Measurements from ENCODE around the gene FAM53C. TPM values are rescaled to one million over a fixed set of nuclear protein-coding genes. Genes with fewer than 3 reads are reported as not detected.

FAM53C gene
- total RNA-seq, 1 experiment from 2014 or later = 36.4 TPM

DNA sequence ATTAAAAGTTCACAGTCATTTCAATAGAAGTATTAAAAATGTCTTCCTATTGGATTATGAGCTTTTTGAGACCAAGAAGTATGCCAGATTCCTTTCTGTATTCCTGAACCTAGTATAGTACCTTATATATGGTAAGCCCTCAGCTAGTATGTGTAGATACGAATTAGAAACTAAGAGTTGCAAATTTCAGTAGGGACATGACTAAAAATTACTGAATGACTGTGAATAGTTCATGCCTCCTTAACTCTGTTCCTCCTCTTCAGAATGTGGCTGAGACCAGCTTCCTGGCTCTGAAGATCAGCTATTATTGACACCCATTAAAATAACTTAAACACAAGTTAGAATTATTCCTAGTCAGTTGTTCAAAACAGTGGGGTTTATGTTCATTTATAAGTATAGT, 34.2 kb downstream of the FAM53C start:
- RAD21 ChIA-PET (ENCODE audit: low non-redundant PET in 1 of 2, low total read pairs in 2 of 2, uncharacterized antibody in 2 of 2, unreplicated experiment in 2 of 2) = no interaction called here
- no TSS peak for BruUV-seq (replicated peaks)

DNA sequence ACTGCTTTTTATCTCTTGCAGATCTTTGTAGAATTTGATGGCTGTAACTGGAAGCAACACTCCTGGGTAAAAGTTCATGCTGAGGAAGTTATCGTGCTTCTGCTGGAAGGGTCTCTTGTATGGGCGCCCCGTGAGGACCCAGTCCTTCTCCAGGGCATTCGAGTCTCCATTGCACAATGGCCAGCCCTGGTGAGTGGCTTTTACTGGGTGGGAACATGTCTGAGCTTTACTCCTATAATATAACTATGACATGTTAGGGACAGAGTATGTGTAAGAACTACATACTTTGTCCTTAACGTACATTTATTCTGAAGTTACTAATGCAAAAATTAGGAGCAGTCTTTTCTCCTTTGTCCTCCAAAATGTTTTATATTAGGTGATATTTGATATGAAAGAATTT, 34.6 kb downstream of the FAM53C start:
- ATAC-seq (no peak), DNase-seq (ENCODE audit: low read depth, low spot score) (no peak)
- Histone ChIP-seq H3K27ac (ENCODE audit: low read depth, low read length) (no peak overlapping the region), H4K20me1 (ENCODE audit: insufficient read depth) (no peaks in the 10 kb centered on the region; the same call in 1 of the 2 replicates), H3K4me3 (replicated peaks in 1 of 2; ENCODE audit: low read depth in 1 of 2, low read length in 2 of 2) (no peak overlapping the region), H3K4me2 (ENCODE audit: low read length) (no peak overlapping the region), H3K9ac (ENCODE audit: low read length) (no peak overlapping the region), H3K9me3 (ENCODE audit: control insufficient read depth in 1 of 2, insufficient read depth in 1 of 2, low read depth in 1 of 2, low read length in 2 of 2) (no peaks in the 10 kb centered on the region), H2AFZ (ENCODE audit: low read depth, low read length, poor library complexity, severe bottlenecking) (no peak overlapping the region), H3K36me3 (ENCODE audit: control insufficient read depth in 1 of 2, insufficient read depth in 2 of 2, low read length in 2 of 2) (peaks cover 12 to 13% of the 10 kb centered on the region in 2 experiments), H3K9me2 (ENCODE audit: insufficient read depth) (no peaks in the 10 kb centered on the region), H3K4me1 (ENCODE audit: control insufficient read depth in 1 of 2, insufficient read depth in 2 of 2, low read length in 2 of 2) (no peaks in the 10 kb centered on the region), H3K27me3 (ENCODE audit: insufficient read depth, low read length) (no peaks in the 10 kb centered on the region), H3K79me2 (ENCODE audit: insufficient read depth, low read length) (peaks cover 62% of the 10 kb centered on the region)
- CTCF ChIA-PET = no interaction called here
- TF ChIP-seq SRF (IDR thresholded peaks at IDR 0.05; ENCODE audit: low read depth) (no peak), YY1 (IDR thresholded peaks at IDR 0.05; ENCODE audit: extremely low read depth, insufficient replicate concordance, low read depth, low read length) (no peak), FOSL1 (IDR thresholded peaks at IDR 0.05; ENCODE audit: low read depth) (no peak), EZH2 (IDR thresholded peaks at IDR 0.05) (no peak), ELF1 (IDR thresholded peaks at IDR 0.05; ENCODE audit: borderline replicate concordance, low read depth) (no peak), POLR2AphosphoS5 (IDR thresholded peaks at IDR 0.05; ENCODE audit: low read depth, low read length) (no peak), EZH2phosphoT487 (IDR thresholded peaks at IDR 0.05; ENCODE audit: borderline replicate concordance) (no peak), RAD21 (IDR thresholded peaks at IDR 0.05; ENCODE audit: low read depth) (no peak), EGR1 (IDR thresholded peaks at IDR 0.05; ENCODE audit: low read depth) (no peak)
- TF ChIP-seq, protein P1, sequence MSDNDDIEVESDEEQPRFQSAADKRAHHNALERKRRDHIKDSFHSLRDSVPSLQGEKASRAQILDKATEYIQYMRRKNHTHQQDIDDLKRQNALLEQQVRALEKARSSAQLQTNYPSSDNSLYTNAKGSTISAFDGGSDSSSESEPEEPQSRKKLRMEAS (IDR thresholded peaks at IDR 0.05) = no peak
- TF ChIP-seq, protein P2, sequence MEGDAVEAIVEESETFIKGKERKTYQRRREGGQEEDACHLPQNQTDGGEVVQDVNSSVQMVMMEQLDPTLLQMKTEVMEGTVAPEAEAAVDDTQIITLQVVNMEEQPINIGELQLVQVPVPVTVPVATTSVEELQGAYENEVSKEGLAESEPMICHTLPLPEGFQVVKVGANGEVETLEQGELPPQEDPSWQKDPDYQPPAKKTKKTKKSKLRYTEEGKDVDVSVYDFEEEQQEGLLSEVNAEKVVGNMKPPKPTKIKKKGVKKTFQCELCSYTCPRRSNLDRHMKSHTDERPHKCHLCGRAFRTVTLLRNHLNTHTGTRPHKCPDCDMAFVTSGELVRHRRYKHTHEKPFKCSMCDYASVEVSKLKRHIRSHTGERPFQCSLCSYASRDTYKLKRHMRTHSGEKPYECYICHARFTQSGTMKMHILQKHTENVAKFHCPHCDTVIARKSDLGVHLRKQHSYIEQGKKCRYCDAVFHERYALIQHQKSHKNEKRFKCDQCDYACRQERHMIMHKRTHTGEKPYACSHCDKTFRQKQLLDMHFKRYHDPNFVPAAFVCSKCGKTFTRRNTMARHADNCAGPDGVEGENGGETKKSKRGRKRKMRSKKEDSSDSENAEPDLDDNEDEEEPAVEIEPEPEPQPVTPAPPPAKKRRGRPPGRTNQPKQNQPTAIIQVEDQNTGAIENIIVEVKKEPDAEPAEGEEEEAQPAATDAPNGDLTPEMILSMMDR (IDR thresholded peaks at IDR 0.05 in 2 of 3, conservative IDR thresholded peaks at IDR 0.05 in 1 of 3; ENCODE audit: borderline replicate concordance in 1 of 3, insufficient read depth in 1 of 3, low read depth in 2 of 3, low read length in 2 of 3) = no peak
- RAD21 ChIA-PET (ENCODE audit: low non-redundant PET in 1 of 2, low total read pairs in 2 of 2, uncharacterized antibody in 2 of 2, unreplicated experiment in 2 of 2) = no interaction called here
- BruUV-seq (replicated peaks) = no TSS peak
- POLR2A ChIA-PET = no interaction called here
- intact Hi-C loops (cut with micrococcal nuclease) = no loop called here

More for the DNA sequence above, 34.2 kb downstream of the FAM53C start:
- DNase-seq (ENCODE audit: low read depth, low spot score) (no peak), ATAC-seq (no peak)
- intact Hi-C loops (cut with micrococcal nuclease) = no loop called here
- no peaks in the 10 kb centered on the region for H3K4me1 ChIP-seq (ENCODE audit: control insufficient read depth in 1 of 2, insufficient read depth in 2 of 2, low read length in 2 of 2)
- H3K79me2 ChIP-seq (ENCODE audit: insufficient read depth, low read length) = peaks cover 66% of the 10 kb centered on the region
- H3K27ac ChIP-seq (ENCODE audit: low read depth, low read length) = no peak overlapping the region
- H3K4me3 ChIP-seq (replicated peaks in 1 of 2; ENCODE audit: low read depth in 1 of 2, low read length in 2 of 2) = no peak overlapping the region
- H3K9me2 ChIP-seq (ENCODE audit: insufficient read depth) = no peaks in the 10 kb centered on the region
- no peak overlapping the region for H3K9ac ChIP-seq (ENCODE audit: low read length)
- POLR2A ChIA-PET = no interaction called here
- peaks cover 8 to 10% of the 10 kb centered on the region in 2 experiments; a peak in 3 of 4 replicates for H3K36me3 ChIP-seq (ENCODE audit: control insufficient read depth in 1 of 2, insufficient read depth in 2 of 2, low read length in 2 of 2)
- TF ChIP-seq, protein P3, sequence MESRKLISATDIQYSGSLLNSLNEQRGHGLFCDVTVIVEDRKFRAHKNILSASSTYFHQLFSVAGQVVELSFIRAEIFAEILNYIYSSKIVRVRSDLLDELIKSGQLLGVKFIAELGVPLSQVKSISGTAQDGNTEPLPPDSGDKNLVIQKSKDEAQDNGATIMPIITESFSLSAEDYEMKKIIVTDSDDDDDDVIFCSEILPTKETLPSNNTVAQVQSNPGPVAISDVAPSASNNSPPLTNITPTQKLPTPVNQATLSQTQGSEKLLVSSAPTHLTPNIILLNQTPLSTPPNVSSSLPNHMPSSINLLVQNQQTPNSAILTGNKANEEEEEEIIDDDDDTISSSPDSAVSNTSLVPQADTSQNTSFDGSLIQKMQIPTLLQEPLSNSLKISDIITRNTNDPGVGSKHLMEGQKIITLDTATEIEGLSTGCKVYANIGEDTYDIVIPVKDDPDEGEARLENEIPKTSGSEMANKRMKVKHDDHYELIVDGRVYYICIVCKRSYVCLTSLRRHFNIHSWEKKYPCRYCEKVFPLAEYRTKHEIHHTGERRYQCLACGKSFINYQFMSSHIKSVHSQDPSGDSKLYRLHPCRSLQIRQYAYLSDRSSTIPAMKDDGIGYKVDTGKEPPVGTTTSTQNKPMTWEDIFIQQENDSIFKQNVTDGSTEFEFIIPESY (IDR thresholded peaks at IDR 0.05; ENCODE audit: extremely low read depth, insufficient replicate concordance, low read length) = no peak
- TF ChIP-seq CEBPB (IDR thresholded peaks at IDR 0.05; ENCODE audit: low read depth) = no peak
- no peak for TF ChIP-seq FOSL1 (IDR thresholded peaks at IDR 0.05; ENCODE audit: low read depth)
- no peak for TF ChIP-seq SRF (IDR thresholded peaks at IDR 0.05; ENCODE audit: low read depth)
- TF ChIP-seq, protein P4, sequence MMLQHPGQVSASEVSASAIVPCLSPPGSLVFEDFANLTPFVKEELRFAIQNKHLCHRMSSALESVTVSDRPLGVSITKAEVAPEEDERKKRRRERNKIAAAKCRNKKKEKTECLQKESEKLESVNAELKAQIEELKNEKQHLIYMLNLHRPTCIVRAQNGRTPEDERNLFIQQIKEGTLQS (IDR thresholded peaks at IDR 0.05) = no peak
- H3K9me3 ChIP-seq (ENCODE audit: control insufficient read depth in 1 of 2, insufficient read depth in 1 of 2, low read depth in 1 of 2, low read length in 2 of 2) = no peaks in the 10 kb centered on the region
- CTCF ChIA-PET = no interaction called here
- H2AFZ ChIP-seq (ENCODE audit: low read depth, low read length, poor library complexity, severe bottlenecking) = no peak overlapping the region
- no peaks in the 10 kb centered on the region for H3K27me3 ChIP-seq (ENCODE audit: insufficient read depth, low read length)
- no peaks in the 10 kb centered on the region; the same call in 1 of the 2 replicates for H4K20me1 ChIP-seq (ENCODE audit: insufficient read depth)
- no peak overlapping the region for H3K4me2 ChIP-seq (ENCODE audit: low read length)
